ENCODE results near the gene CERT1.

GRCh38 chr5:75465480-75465879 lies 45.9 kb downstream of the CERT1 start:
- TF ChIP-seq, protein P1, sequence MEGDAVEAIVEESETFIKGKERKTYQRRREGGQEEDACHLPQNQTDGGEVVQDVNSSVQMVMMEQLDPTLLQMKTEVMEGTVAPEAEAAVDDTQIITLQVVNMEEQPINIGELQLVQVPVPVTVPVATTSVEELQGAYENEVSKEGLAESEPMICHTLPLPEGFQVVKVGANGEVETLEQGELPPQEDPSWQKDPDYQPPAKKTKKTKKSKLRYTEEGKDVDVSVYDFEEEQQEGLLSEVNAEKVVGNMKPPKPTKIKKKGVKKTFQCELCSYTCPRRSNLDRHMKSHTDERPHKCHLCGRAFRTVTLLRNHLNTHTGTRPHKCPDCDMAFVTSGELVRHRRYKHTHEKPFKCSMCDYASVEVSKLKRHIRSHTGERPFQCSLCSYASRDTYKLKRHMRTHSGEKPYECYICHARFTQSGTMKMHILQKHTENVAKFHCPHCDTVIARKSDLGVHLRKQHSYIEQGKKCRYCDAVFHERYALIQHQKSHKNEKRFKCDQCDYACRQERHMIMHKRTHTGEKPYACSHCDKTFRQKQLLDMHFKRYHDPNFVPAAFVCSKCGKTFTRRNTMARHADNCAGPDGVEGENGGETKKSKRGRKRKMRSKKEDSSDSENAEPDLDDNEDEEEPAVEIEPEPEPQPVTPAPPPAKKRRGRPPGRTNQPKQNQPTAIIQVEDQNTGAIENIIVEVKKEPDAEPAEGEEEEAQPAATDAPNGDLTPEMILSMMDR (conservative IDR thresholded peaks at IDR 0.05 in 1 of 2, IDR thresholded peaks at IDR 0.05 in 1 of 2; ENCODE audit: extremely low read depth in 1 of 2, insufficient read depth in 1 of 2, low read depth in 1 of 2, low read length in 2 of 2), result no peak
- TF ChIP-seq EZH2 (IDR thresholded peaks at IDR 0.05; ENCODE audit: borderline replicate concordance, low read length), result no peak
